ENCODE data around the gene EZH2. TPM values are rescaled to one million over a fixed set of nuclear protein-coding genes. Genes with fewer than 3 reads are reported as not detected.

EZH2 gene
- total RNA-seq, 1 experiment from 2014 or later, result 46.5 TPM

DNA sequence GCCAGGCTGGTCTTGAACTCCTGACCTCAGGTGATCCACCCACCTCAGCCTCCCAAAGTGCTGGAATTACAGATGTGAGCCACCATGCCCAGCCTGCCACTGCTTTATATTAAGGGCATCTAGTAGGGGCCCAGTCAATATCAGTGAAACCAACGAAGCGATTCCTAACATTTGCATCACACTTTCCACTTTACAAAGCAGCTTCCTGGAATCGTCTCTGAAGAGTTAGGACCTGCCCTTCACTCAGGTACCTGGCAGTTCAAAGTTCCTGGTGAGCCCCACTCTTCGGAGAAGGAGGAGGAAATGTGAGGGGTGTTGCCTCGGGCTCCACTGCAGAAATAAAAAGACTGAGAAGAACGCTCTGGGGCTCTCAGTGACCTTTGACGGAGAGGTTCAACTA is 31.1 kb upstream of the EZH2 start:
- Mint-ChIP-seq H3K4me1 (ENCODE audit: low read depth, unreplicated experiment) (peaks cover 11% of the 10 kb centered on the region), H3K9me3 (ENCODE audit: low read depth, unreplicated experiment) (no peaks in the 10 kb centered on the region), H3K36me3 (ENCODE audit: insufficient read depth, unreplicated experiment) (no peaks in the 10 kb centered on the region), H3K4me3 (ENCODE audit: low read depth, unreplicated experiment) (no peak overlapping the region), H3K27ac (ENCODE audit: unreplicated experiment) (no peak overlapping the region), H3K27me3 (ENCODE audit: unreplicated experiment) (no peaks in the 10 kb centered on the region)
- CTCF ChIA-PET, result interaction anchor here (1.9 kb wide), 1 partner anchor 26 kb away, joined by 12 read pairs; no protein-coding TSS in a partner anchor
- TF ChIP-seq, protein P1, sequence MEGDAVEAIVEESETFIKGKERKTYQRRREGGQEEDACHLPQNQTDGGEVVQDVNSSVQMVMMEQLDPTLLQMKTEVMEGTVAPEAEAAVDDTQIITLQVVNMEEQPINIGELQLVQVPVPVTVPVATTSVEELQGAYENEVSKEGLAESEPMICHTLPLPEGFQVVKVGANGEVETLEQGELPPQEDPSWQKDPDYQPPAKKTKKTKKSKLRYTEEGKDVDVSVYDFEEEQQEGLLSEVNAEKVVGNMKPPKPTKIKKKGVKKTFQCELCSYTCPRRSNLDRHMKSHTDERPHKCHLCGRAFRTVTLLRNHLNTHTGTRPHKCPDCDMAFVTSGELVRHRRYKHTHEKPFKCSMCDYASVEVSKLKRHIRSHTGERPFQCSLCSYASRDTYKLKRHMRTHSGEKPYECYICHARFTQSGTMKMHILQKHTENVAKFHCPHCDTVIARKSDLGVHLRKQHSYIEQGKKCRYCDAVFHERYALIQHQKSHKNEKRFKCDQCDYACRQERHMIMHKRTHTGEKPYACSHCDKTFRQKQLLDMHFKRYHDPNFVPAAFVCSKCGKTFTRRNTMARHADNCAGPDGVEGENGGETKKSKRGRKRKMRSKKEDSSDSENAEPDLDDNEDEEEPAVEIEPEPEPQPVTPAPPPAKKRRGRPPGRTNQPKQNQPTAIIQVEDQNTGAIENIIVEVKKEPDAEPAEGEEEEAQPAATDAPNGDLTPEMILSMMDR (IDR thresholded peaks at IDR 0.05; ENCODE audit: unreplicated experiment), result no peak
- intact Hi-C loops (cut with micrococcal nuclease; ENCODE audit: unreplicated experiment), result no loop called here
- BruUV-seq (replicated peaks), result no TSS peak
- DNase-seq, result no peak

DNA sequence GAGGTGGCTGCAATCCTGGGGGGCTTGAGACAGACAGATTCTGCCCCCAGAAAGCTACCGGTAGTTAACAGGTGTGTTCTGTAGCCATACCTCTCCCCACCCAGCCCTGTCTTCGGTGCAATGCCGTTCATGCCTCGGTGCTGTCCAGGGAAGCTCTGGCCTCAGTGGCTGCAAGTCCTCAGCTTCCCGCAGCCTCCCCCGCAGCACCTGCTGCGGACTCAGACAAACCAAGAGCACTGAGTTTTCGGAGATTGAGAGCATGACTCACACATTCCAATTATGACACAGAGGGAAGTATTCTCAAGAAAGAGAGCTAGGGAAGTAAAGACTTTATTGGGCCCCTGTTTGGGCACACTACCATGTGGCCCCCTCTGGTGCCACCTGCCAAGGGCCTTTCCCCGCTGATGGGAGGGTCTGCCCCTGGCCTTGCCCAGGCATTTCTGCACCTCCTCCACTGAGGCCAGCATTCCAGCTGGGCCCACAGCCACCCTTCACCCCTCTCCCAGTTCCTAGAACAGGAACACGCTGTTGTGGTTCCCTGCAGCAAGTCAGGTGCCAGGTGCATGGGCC is 30.2 kb upstream of the EZH2 start:
- peak; percentile 45 for DNase-seq

DNA sequence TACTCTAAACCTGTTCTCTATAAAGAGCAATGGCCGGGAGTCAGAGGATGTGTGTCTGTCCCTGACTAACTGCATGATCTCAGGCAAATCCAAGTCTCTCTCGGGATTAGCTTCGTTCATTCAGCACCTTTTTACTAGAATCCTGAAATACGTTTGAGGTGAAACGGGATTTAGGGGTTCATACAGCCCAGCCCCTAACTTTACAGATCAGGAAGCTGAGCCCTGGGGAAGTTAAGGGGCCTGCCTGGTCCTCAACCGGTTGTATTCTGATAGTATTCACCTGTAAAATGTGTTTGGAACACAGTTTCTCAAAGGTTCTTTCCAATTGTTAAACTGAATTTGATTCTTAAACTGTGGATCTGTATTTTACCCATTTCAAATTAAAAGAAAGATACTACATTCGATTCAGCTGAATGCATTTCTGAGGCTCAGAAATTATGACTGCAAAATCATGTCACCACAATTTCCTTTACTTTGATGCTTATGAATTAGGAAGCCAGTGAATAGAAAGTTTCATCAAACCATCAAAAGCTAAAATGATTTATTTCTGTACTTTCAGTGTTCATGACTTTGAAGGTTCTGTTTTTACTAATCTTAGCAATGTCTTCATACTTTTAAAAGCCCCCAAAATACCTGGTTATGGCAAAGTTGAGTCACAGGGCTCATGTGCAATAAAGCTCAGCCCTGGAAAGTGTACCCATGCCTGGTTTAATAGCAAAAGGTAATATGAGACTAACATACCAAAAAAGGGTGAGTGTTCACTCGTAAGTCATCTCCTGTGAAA is 28.9 kb upstream of the EZH2 start:
- intact Hi-C loops (cut with micrococcal nuclease; ENCODE audit: unreplicated experiment), result no loop called here
- no peaks in the 10 kb centered on the region for H3K9me3 Mint-ChIP-seq (ENCODE audit: low read depth, unreplicated experiment)
- H3K4me1 Mint-ChIP-seq (ENCODE audit: low read depth, unreplicated experiment), result peaks cover 11% of the 10 kb centered on the region
- peaks cover 20% of the 10 kb centered on the region for H3K27me3 Mint-ChIP-seq (ENCODE audit: unreplicated experiment)
- CTCF ChIA-PET, result no interaction called here
- H3K4me3 Mint-ChIP-seq (ENCODE audit: low read depth, unreplicated experiment), result no peak overlapping the region
- no TSS peak for BruUV-seq (replicated peaks)
- no peak overlapping the region for H3K27ac Mint-ChIP-seq (ENCODE audit: unreplicated experiment)
- TF ChIP-seq, protein P1 (IDR thresholded peaks at IDR 0.05; ENCODE audit: unreplicated experiment), result no peak
- DNase-seq, result no peak
- no peaks in the 10 kb centered on the region for H3K36me3 Mint-ChIP-seq (ENCODE audit: insufficient read depth, unreplicated experiment)

More for the DNA sequence above, 30.2 kb upstream of the EZH2 start:
- TF ChIP-seq, protein P1 (IDR thresholded peaks at IDR 0.05; ENCODE audit: unreplicated experiment), result no peak
- no TSS peak for BruUV-seq (replicated peaks)
- Mint-ChIP-seq H3K4me1 (ENCODE audit: low read depth, unreplicated experiment) (peaks cover 11% of the 10 kb centered on the region), H3K4me3 (ENCODE audit: low read depth, unreplicated experiment) (peak overlapping the region; percentile 55), H3K9me3 (ENCODE audit: low read depth, unreplicated experiment) (no peaks in the 10 kb centered on the region), H3K36me3 (ENCODE audit: insufficient read depth, unreplicated experiment) (no peaks in the 10 kb centered on the region), H3K27me3 (ENCODE audit: unreplicated experiment) (peaks cover 7% of the 10 kb centered on the region), H3K27ac (ENCODE audit: unreplicated experiment) (peak overlapping the region; percentile 70)
- intact Hi-C loops (cut with micrococcal nuclease; ENCODE audit: unreplicated experiment), result no loop called here
- CTCF ChIA-PET, result interaction anchor here (0.6 to 1.9 kb wide), 4 partner anchors 17 to 190 kb away, joined by 3 to 12 read pairs (median 6); no protein-coding TSS in a partner anchor

- intact Hi-C loops (cut with micrococcal nuclease; ENCODE audit: unreplicated experiment), result no loop called here
- H3K27me3 Mint-ChIP-seq (ENCODE audit: unreplicated experiment), result peaks cover 20% of the 10 kb centered on the region
- CTCF ChIA-PET, result no interaction called here
- H3K4me3 Mint-ChIP-seq (ENCODE audit: low read depth, unreplicated experiment), result no peak overlapping the region
- H3K27ac Mint-ChIP-seq (ENCODE audit: unreplicated experiment), result no peak overlapping the region
- DNase-seq, result no peak
- no TSS peak for BruUV-seq (replicated peaks)
- no peaks in the 10 kb centered on the region for H3K9me3 Mint-ChIP-seq (ENCODE audit: low read depth, unreplicated experiment)
- TF ChIP-seq, protein P1 (IDR thresholded peaks at IDR 0.05; ENCODE audit: unreplicated experiment), result no peak
- peaks cover 11% of the 10 kb centered on the region for H3K4me1 Mint-ChIP-seq (ENCODE audit: low read depth, unreplicated experiment)
- no peaks in the 10 kb centered on the region for H3K36me3 Mint-ChIP-seq (ENCODE audit: insufficient read depth, unreplicated experiment)
Observed at GRCh38 chr7:148912151-148912550, 28.1 kb upstream of the EZH2 start.
